HG03045 (cell line): Measurements from ENCODE around the gene FAM222A.

ENCODE experiments used
- ATAC-seq: cut with Tn5 transposase; IDR thresholded peaks from one replicate; pipeline ENCODE4 v1.9.1; 2021; ENCODE audit warnings: mild to moderate bottlenecking, moderate library complexity; ENCODE audit not compliant: unreplicated experiment

The FAM222A gene

GRCh38 chr12:109770861-109771670 is 57.4 kb downstream of the FAM222A start:
- ATAC-seq, result no peak

GRCh38 chr12:109771746-109772621 is 58.4 kb downstream of the FAM222A start:
- no peak for ATAC-seq

DNA sequence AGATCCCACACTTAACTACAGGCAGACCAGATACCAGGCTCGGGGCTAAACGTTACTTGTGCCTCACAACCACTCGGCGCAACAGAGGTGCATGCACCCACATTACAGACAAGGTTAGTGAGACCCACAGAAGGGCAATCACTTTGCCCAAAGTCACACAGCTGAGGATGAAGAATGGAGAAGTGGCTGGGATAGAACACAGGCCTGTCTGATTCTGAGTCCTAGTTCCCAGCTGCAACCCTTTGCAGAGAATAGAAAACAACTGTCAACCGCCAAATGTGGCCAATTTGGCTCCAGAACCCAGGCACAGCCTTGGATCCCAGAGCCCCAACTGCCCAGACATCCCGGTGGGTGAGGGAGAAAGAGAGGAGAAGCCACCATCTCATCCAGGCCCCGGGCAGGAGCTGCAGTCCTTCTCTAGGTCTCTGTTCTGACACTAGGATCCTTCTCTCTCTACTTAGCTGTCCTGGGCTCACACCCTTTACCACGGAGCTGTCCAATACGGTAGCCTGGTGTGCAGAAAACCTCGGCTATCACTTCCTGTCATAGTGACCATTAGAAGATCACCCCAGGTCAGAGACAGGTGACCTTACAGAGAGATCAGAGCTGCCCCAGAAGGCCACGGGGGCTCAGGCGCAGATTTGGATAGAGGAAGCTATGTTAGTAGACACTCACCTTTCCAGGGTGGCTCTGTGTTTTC is 59.1 kb downstream of the FAM222A start:
- no peak for ATAC-seq

- ATAC-seq, result no peak
Observed at GRCh38 chr12:109773384-109774011, 59.9 kb downstream of the FAM222A start.

DNA sequence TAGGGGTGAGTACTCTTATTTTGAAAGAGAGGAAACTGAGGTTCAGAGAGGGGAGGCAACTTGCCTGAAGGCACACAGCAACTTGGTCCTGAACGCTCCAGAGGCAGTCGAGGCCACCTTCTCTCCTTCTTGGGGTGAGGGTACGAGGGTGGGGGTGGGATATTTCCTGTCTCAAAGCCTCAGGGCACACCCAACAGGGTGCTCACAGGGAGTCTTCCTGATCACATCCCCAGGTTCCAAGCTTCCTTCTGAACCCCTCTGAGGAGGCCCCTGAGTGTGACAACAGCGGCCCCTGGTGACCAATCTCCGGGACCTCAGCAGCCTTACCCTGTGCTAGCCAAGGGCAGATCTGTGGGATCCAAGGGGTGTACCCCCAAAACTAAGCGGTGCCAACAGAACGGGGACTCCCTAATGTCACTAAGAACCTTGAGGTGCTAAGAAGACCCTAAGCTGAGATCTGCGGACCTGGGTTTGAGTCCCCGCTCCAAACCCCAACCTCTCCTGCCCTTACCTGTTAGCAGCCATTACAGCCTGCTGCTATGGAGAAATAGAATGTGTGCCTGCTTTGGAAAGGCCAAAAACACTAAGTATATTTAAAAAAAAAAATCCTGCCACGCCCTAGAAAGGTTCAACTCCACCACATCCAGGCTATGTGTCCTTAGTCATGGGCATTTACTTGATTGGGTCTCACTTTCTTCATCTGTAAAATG is 61.7 kb downstream of the FAM222A start:
- ATAC-seq, result no peak

GRCh38 chr12:109776624-109777023 is 63.0 kb downstream of the FAM222A start:
- no peak for ATAC-seq

GRCh38 chr12:109777544-109777943 is 63.9 kb downstream of the FAM222A start:
- ATAC-seq, result no peak

GRCh38 chr12:109778684-109779083 is 65.1 kb downstream of the FAM222A start:
- ATAC-seq, result no peak

- ATAC-seq, result no peak
Observed at GRCh38 chr12:109779382-109779781, 65.8 kb downstream of the FAM222A start.

GRCh38 chr12:109781668-109782325 is 68.2 kb downstream of the FAM222A start:
- ATAC-seq, result no peak

DNA sequence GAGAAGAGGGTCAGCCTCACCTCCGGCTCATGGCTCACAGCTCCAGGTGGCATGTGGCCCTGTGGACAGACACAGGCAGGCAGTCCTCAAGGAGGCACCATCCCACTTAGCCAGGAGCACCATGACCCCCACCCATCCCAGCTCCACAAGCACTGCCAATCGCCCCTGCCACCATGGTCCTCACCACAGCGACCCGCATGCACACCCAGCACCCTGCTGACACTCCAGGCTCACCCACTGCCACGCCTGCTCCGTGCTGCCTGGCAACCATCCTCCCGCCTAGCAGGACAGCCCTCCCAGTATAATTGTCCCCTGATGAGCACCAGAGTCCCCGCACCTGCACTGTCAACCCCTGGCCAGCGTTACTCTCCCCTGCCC is 68.7 kb downstream of the FAM222A start:
- ATAC-seq, result no peak

DNA sequence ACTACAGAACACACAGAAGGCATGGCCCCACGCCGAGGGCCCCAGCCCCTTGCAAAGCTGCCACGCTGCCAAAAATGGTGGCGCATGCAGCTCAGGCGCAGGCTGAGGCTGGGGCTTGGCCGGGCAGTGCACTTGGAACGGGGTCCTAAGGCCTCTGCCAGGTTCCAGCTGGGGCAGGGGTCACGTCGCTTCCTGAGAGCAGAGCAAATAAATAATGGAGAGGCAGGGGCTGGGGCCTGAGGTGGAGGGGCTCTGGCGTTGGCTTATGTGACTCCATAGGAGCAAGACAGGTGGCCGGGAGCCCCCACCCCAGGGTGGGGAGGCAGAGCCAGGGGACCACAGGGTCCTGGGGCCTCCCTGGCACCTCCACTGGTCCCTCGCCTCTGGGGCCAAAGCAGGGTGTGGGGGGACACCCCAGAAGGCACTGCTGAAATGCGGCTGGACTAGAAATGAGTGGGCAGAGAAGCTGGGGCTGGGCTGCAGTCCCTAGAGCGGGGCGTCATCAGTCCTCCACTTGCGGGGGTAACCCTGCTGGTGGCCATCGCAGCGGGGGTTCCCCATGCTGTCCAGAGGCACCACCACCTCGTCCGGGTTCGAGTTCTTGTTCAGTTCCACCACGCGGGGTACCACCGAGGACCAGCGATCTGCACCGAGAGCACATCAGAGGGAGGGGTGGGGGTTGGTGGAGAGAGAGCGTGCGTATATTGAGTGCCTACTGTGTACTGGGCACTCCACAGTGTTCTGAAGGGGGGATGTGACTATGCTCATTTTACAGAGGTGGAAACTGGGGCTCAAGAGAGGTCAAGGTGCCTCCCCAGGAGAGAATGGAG is 69.7 kb downstream of the FAM222A start:
- ATAC-seq, result no peak

GRCh38 chr12:109783965-109784244 is 70.3 kb downstream of the FAM222A start:
- no peak for ATAC-seq

DNA sequence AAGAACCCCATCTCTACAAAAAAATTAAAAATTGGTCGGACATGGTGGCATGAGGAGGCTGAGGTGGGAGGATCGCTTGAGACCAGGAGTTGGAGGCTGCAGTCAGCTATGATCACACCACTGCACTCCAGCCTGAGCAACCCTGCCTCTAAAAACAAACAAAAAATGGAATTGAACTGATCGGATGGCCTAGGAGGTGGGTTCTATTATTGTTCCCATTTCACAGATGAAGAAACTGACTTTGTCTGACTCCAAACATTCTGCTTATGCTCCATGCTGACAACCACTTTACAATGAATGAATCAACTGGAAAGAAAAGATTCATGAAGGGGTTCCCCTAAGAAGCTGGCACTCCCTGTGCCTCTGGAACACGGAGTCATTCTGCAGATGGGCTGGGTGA is 72.2 kb downstream of the FAM222A start:
- no peak for ATAC-seq

GRCh38 chr12:109786799-109787198 is 73.2 kb downstream of the FAM222A start:
- no peak for ATAC-seq

DNA sequence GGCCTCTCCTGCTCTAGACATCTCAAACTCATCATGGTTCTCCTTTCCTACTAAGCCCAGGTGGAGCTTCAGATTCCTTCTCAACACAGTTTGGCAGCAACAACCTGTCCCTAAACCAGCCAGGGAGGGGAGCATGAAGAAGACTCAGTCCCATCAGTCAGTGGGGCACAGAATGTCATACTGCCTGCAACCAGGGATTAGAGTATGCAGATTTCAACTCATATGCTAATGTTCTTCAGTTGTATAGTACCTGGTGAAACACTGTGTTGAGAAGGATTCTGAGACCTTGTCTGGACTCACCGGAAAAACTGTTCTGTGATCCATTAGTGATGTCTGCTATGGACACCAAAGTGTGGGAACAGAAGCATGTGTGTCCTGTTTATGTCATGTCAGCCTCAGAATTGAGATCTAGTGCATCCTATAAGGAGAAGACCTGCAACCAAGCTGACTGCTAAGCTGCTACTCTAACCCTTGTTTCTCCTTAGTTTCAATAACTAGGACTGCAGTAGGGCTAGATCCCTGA is 76.0 kb downstream of the FAM222A start:
- ATAC-seq, result no peak

GRCh38 chr12:109792992-109793391 is 79.4 kb downstream of the FAM222A start:
- ATAC-seq, result no peak

DNA sequence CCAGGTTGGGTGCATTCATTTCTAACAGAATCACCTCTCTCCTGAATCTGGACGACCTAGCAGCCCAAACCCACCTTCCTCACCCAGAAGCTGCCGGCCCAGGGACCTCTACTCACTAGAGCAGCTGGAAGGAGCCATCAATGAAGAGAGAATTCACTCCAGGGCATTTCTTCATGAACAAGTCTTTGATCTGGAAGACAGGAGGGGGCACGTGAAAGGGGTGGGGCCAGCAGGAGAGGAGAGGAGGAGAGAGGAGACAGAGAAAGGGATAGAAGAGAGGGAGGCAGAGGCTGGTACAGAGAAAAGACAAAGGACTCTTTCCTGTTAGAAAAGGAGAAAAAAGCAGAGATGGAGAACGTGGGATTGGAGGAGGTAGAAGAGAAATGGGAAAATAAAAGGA is 79.8 kb downstream of the FAM222A start:
- no peak for ATAC-seq
